ENCODE results near the gene CADPS. TPM values are rescaled to one million over a fixed set of nuclear protein-coding genes. Genes with fewer than 3 reads are reported as not detected.

The CADPS gene
- total and polyA plus RNA-seq, 2 of the 4 experiments (the other 2 are of a cell fraction): not detected

DNA sequence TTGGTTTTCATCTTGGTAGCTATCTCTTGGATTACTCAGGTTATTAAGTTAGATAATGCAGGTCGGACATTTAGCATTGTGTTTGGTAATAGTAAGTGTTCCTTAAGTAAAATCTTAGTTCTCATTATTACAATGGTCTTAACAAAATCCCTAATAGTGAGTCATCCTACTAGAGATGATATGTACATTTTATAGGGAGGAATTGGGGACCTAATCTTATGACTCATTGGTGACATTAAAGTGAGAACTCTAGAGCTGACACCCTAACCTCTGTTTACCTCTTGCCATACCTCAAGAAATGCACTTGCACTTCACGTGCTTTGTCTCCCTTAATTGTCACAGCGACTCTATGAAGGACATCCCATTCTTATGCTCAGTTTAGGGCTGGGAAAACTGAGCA, 174.9 kb downstream of the CADPS start:
- H3K56ac ChIP-seq (ENCODE audit: extremely low read depth, insufficient read depth, low read length): no peak overlapping the region
- no peak overlapping the region for H2BK15ac ChIP-seq (ENCODE audit: low read depth, low read length)
- 80% methylated on average over 1 of the region's 3 CpGs; no CpG with 5 or more reads in 1 of the 2 experiments for WGBS, 2 experiments (ENCODE audit: extremely low coverage in 2 of 2, insufficient read length in 1 of 2)
- H2BK20ac ChIP-seq (ENCODE audit: low read depth, low read length): no peak overlapping the region
- dilution Hi-C loops (cut with HindIII; ENCODE audit: low sequenced_read_pairs, unreplicated experiment) (no loop called here), intact Hi-C loops (cut with micrococcal nuclease) (no loop called here), in situ Hi-C loops (cut with MboI; ENCODE audit: low sequenced_read_pairs) (no loop called here)
- no peaks in the 10 kb centered on the region for H3K27me3 ChIP-seq (ENCODE audit: control insufficient read depth, insufficient read depth, low read length)
- no peak overlapping the region for H3K4ac ChIP-seq (ENCODE audit: low read depth, low read length)
- H2BK5ac ChIP-seq (ENCODE audit: low read depth, low read length, poor library complexity, severe bottlenecking): no peak overlapping the region
- H2BK120ac ChIP-seq (ENCODE audit: low read depth, low read length): no peak overlapping the region
- H3K9ac ChIP-seq (ENCODE audit: low read depth, low read length): no peak overlapping the region
- H2AK5ac ChIP-seq (ENCODE audit: low read depth, low read length): no peak overlapping the region
- H3K9me1 ChIP-seq (ENCODE audit: insufficient read depth, low read length): no peaks in the 10 kb centered on the region
- H4K5ac ChIP-seq (ENCODE audit: low read depth, low read length): no peak overlapping the region
- no peak overlapping the region for H2AK9ac ChIP-seq (replicated peaks; ENCODE audit: low read depth, low read length, poor library complexity)
- no peak overlapping the region for H3K4me3 ChIP-seq (ENCODE audit: insufficient read depth, low read depth, low read length)
- no peak overlapping the region for H2AFZ ChIP-seq (replicated peaks; ENCODE audit: low read length, poor library complexity)
- no peak overlapping the region for H4K91ac ChIP-seq (ENCODE audit: insufficient read depth, low read depth, low read length)
- ChIA-PET POLR2A (ENCODE audit: unreplicated experiment) (no interaction called here), CTCF (interaction anchor here (0.6 kb wide), 1 partner anchor 1117 kb away, joined by 3 read pairs; no protein-coding TSS in a partner anchor)
- no peak overlapping the region for H3K27ac ChIP-seq (ENCODE audit: insufficient read depth, low read length)
- ATAC-seq (ENCODE audit: low read depth) (no peak), DNase-seq (no peak)
- no peak for TF ChIP-seq USF2 (IDR thresholded peaks at IDR 0.05; ENCODE audit: low read depth, low read length)
- TF ChIP-seq FOS (IDR thresholded peaks at IDR 0.05; ENCODE audit: low read depth, low read length): 0 out of 2 replicates have a peak, but pooled peaks have one; percentile 23
- BruUV-seq (replicated peaks): no TSS peak
- H3K9me3 ChIP-seq (ENCODE audit: control insufficient read depth, insufficient read depth, low read length): no peaks in the 10 kb centered on the region
- H3K18ac ChIP-seq (ENCODE audit: low read depth, low read length): no peak overlapping the region
- no peak overlapping the region for H3K4me2 ChIP-seq (ENCODE audit: low read depth, low read length)
- no peak overlapping the region for H3K23ac ChIP-seq (ENCODE audit: low read depth, low read length)
- no peaks in the 10 kb centered on the region for H3K36me3 ChIP-seq (ENCODE audit: control insufficient read depth, insufficient read depth, low read length)
- H4K20me1 ChIP-seq (ENCODE audit: insufficient read depth, low read length): no peaks in the 10 kb centered on the region
- H4K8ac ChIP-seq (ENCODE audit: low read depth in 2 of 2, low read length in 2 of 2): no peak overlapping the region
- no peaks in the 10 kb centered on the region for H3K79me1 ChIP-seq (ENCODE audit: low read depth in 1 of 2, low read length in 2 of 2)
- H3K14ac ChIP-seq (replicated peaks; ENCODE audit: low read depth, low read length): no peak overlapping the region
- H3K4me1 ChIP-seq (ENCODE audit: control insufficient read depth, insufficient read depth, low read length): no peaks in the 10 kb centered on the region
